ENCODE measurements around the gene FAM107B. TPM values are rescaled to one million over a fixed set of nuclear protein-coding genes. Genes with fewer than 3 reads are reported as not detected.
A peak's percentile ranks its signal among the peaks of the same experiment; 100 is the strongest.
"Not testable (repeated sequence)": the region's sequence is repeated elsewhere in the genome, so short reads cannot be mapped to it uniquely, and the experiment has no call there.

The FAM107B gene
- total and polyA plus RNA-seq, 4 experiments from 2014 or later: 191 to 346 (median 238) TPM

- intact Hi-C loops (cut with micrococcal nuclease): no loop called here
- POLR2A ChIA-PET (ENCODE audit: partially characterized antibody): interaction anchor here (0.9 to 26.2 kb wide), 3 partner anchors 12 to 53 kb away, joined by 3 to 640 read pairs (median 9); no protein-coding TSS in a partner anchor
- Mint-ChIP-seq H3K27ac (peak overlapping the region; percentile 61 to 92 (median 74)), H3K27me3 (no peaks in the 10 kb centered on the region), H3K4me3 (peak overlapping the region in 6 of 8 donors; percentile 26 to 61 (median 49)), H3K36me3 (peaks cover 57 to 79% of the 10 kb centered on the region in 2 donors), H3K4me1 (peaks cover 68 to 92% (median 80%) of the 10 kb centered on the region in 4 donors), H3K9me3 (peaks cover 0 to 2% (median 0%) of the 10 kb centered on the region in 8 donors)
- no peak overlapping the region for H3K4me3 ChIP-seq (ENCODE audit: low read length in 2 of 2)
- no peaks in the 10 kb centered on the region for H3K9me3 ChIP-seq (ENCODE audit: control insufficient read depth in 1 of 2, low read length in 2 of 2)
- CTCF ChIA-PET (ENCODE audit: partially characterized antibody): no interaction called here
- no peak for DNase-seq
- H3K27ac ChIP-seq (ENCODE audit: low read depth, low read length): no peak overlapping the region
- H3K36me3 ChIP-seq (ENCODE audit: insufficient read depth, low read length): peaks cover 15% of the 10 kb centered on the region
- peaks cover 83% of the 10 kb centered on the region for H3K4me1 ChIP-seq (ENCODE audit: insufficient read depth, low read length)
- H3K27me3 ChIP-seq (ENCODE audit: insufficient read depth, low read length): no peaks in the 10 kb centered on the region
Measured at GRCh38 chr10:14595526-14596182, 179.0 kb downstream of the FAM107B start.

- intact Hi-C loops (cut with micrococcal nuclease): no loop called here
- H3K4me3 Mint-ChIP-seq: peak overlapping the region in 2 of 8 donors; percentile 26 to 56
- peaks cover 15% of the 10 kb centered on the region for H3K36me3 ChIP-seq (ENCODE audit: insufficient read depth, low read length)
Measured at GRCh38 chr10:14594878-14595525, 179.7 kb downstream of the FAM107B start.

DNA sequence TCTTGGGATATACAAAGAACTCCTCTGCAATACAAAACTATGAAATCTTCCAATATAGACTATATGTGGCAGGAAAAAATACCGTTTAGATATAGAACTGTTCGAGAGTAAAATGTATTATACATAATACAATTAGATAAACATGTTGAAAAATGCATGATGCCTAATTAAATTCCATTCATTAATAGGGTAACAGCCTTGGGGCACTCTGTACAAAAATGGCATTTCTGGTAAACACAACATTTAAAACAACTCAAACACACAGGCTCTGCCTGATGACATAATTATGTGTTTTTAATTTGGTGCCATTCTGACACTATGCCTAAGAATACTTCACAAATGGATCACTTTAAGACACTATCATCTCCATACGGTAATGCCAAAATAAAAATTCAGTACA lies 180.9 kb downstream of the FAM107B start:
- no peaks in the 10 kb centered on the region for H3K27me3 Mint-ChIP-seq
- Histone ChIP-seq H3K27ac (ENCODE audit: low read depth, low read length) (no peak overlapping the region), H3K9me3 (ENCODE audit: control insufficient read depth in 1 of 2, low read length in 2 of 2) (no peaks in the 10 kb centered on the region), H3K4me3 (ENCODE audit: low read length in 2 of 2) (no peak overlapping the region), H3K36me3 (ENCODE audit: insufficient read depth, low read length) (peaks cover 9% of the 10 kb centered on the region), H3K27me3 (ENCODE audit: insufficient read depth, low read length) (no peaks in the 10 kb centered on the region), H3K4me1 (ENCODE audit: insufficient read depth, low read length) (peaks cover 83% of the 10 kb centered on the region)
- H3K36me3 Mint-ChIP-seq: peaks cover 47 to 73% of the 10 kb centered on the region in 2 donors
- intact Hi-C loops (cut with micrococcal nuclease): no loop called here
- ChIA-PET CTCF (ENCODE audit: partially characterized antibody) (no interaction called here), POLR2A (ENCODE audit: partially characterized antibody) (interaction anchor here (0.7 to 26.2 kb wide), 3 partner anchors 12 to 40 kb away, joined by 3 to 640 read pairs (median 3); no protein-coding TSS in a partner anchor)
- H3K9me3 Mint-ChIP-seq: peaks cover 0 to 2% (median 0%) of the 10 kb centered on the region in 8 donors
- H3K27ac Mint-ChIP-seq: peak overlapping the region in 5 of 7 donors; percentile 13 to 61 (median 42)
- H3K4me1 Mint-ChIP-seq: peaks cover 69 to 94% (median 80%) of the 10 kb centered on the region in 4 donors
- DNase-seq: no peak
- peak overlapping the region in 2 of 8 donors; percentile 15 to 40 for H3K4me3 Mint-ChIP-seq

More at GRCh38 chr10:14594878-14595525, 179.7 kb downstream of the FAM107B start:
- no peak overlapping the region for H3K27ac ChIP-seq (ENCODE audit: low read depth, low read length)
- CTCF ChIA-PET (ENCODE audit: partially characterized antibody): interaction anchor here (0.7 kb wide), 1 partner anchor 63 kb away, joined by 3 read pairs; no protein-coding TSS in a partner anchor
- no peak overlapping the region for H3K4me3 ChIP-seq (ENCODE audit: low read length in 2 of 2)
- peak overlapping the region; percentile 7 to 68 (median 23) for H3K27ac Mint-ChIP-seq
- H3K36me3 Mint-ChIP-seq: peaks cover 56 to 80% of the 10 kb centered on the region in 2 donors
- no peaks in the 10 kb centered on the region for H3K27me3 ChIP-seq (ENCODE audit: insufficient read depth, low read length)
- H3K9me3 Mint-ChIP-seq: peaks cover 0 to 2% (median 0%) of the 10 kb centered on the region in 8 donors
- no peaks in the 10 kb centered on the region for H3K9me3 ChIP-seq (ENCODE audit: control insufficient read depth in 1 of 2, low read length in 2 of 2)
- H3K27me3 Mint-ChIP-seq: no peaks in the 10 kb centered on the region
- POLR2A ChIA-PET (ENCODE audit: partially characterized antibody): interaction anchor here (0.9 to 26.2 kb wide), 3 partner anchors 12 to 53 kb away, joined by 3 to 640 read pairs (median 9); no protein-coding TSS in a partner anchor
- no peak for DNase-seq
- H3K4me1 Mint-ChIP-seq: peaks cover 68 to 94% (median 81%) of the 10 kb centered on the region in 4 donors
- H3K4me1 ChIP-seq (ENCODE audit: insufficient read depth, low read length): peaks cover 83% of the 10 kb centered on the region

DNA sequence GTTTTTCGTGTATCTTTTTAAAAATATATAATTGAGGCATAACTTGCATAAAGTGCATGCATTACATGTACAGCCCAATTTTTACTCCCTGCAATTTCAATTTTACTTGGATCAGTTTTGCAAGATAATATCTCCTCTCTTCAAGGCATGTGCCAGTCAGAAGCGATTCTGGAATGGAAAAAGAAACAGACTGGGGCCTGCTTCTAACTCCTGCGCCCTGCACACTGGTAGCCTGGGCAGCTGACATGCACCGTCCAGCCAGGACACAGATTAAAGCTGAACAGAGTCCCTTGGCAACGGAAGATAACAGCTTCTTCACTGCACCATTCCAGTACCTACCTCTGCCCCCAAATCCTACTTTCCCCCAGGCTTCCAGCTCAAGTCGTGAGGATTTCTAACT lies 182.1 kb downstream of the FAM107B start:
- Mint-ChIP-seq H3K9me3 (peaks cover 0 to 2% (median 0%) of the 10 kb centered on the region in 8 donors), H3K4me1 (peaks cover 70 to 94% (median 83%) of the 10 kb centered on the region in 4 donors), H3K36me3 (peaks cover 37 to 68% of the 10 kb centered on the region in 2 donors), H3K4me3 (peak overlapping the region in 2 of 8 donors; percentile 5 to 46), H3K27ac (peak overlapping the region; percentile 32 to 96 (median 74)), H3K27me3 (no peaks in the 10 kb centered on the region)
- Histone ChIP-seq H3K4me1 (ENCODE audit: insufficient read depth, low read length) (peaks cover 85% of the 10 kb centered on the region), H3K4me3 (ENCODE audit: low read length in 2 of 2) (no peak overlapping the region), H3K27me3 (ENCODE audit: insufficient read depth, low read length) (no peaks in the 10 kb centered on the region), H3K36me3 (ENCODE audit: insufficient read depth, low read length) (no peaks in the 10 kb centered on the region), H3K27ac (ENCODE audit: low read depth, low read length) (no peak overlapping the region), H3K9me3 (ENCODE audit: control insufficient read depth in 1 of 2, low read length in 2 of 2) (no peaks in the 10 kb centered on the region)
- ChIA-PET CTCF (ENCODE audit: partially characterized antibody) (interaction anchor here (1.4 kb wide), 1 partner anchor 56 kb away, joined by 4 read pairs; no protein-coding TSS in a partner anchor), POLR2A (ENCODE audit: partially characterized antibody) (interaction anchor here (26.2 kb wide), 1 partner anchor 26 kb away, joined by 640 read pairs; no protein-coding TSS in a partner anchor)
- no peak for DNase-seq
- intact Hi-C loops (cut with micrococcal nuclease): no loop called here

GRCh38 chr10:14592026-14592425 lies 182.7 kb downstream of the FAM107B start:
- Mint-ChIP-seq H3K27me3 (no peaks in the 10 kb centered on the region), H3K4me3 (peak overlapping the region in 5 of 8 donors; percentile 7 to 63 (median 24)), H3K27ac (peak overlapping the region; percentile 66 to 96 (median 76)), H3K9me3 (peaks cover 0 to 2% (median 0%) of the 10 kb centered on the region in 8 donors), H3K36me3 (peaks cover 37 to 64% of the 10 kb centered on the region in 2 donors), H3K4me1 (peaks cover 68 to 94% (median 82%) of the 10 kb centered on the region in 4 donors)
- H3K4me3 ChIP-seq (ENCODE audit: low read length in 2 of 2): no peak overlapping the region
- no peaks in the 10 kb centered on the region for H3K27me3 ChIP-seq (ENCODE audit: insufficient read depth, low read length)
- intact Hi-C loops (cut with micrococcal nuclease): no loop called here
- ChIA-PET POLR2A (ENCODE audit: partially characterized antibody) (interaction anchor here (0.6 to 26.2 kb wide), 4 partner anchors 8 to 38 kb away, joined by 3 to 640 read pairs (median 5); no protein-coding TSS in a partner anchor), CTCF (ENCODE audit: partially characterized antibody) (interaction anchor here (1.4 kb wide), 1 partner anchor 55 kb away, joined by 4 read pairs; no protein-coding TSS in a partner anchor)
- H3K4me1 ChIP-seq (ENCODE audit: insufficient read depth, low read length): peaks cover 87% of the 10 kb centered on the region
- no peaks in the 10 kb centered on the region for H3K9me3 ChIP-seq (ENCODE audit: control insufficient read depth in 1 of 2, low read length in 2 of 2)
- H3K36me3 ChIP-seq (ENCODE audit: insufficient read depth, low read length): no peaks in the 10 kb centered on the region
- H3K27ac ChIP-seq (ENCODE audit: low read depth, low read length): peak overlapping the region; percentile 35
- DNase-seq: no peak

DNA sequence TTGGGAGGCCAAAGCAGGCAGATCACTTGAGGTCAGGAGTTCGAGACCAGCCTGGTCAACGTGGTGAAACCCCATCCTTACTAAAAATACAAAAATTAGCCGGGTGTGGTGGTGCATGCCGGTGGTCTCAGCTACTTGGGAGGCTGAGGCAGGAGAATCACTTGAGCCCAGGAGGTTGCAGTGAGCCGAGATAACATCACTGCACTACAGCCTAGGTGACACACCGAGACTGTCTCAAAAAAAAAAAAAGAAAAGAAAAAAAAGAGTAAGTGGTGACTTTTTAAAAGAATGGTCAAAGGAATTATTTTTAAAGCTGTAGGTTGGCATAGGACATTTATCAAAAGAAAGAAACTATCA lies 185.8 kb downstream of the FAM107B start:
- peak overlapping the region; percentile 96 to 100 (median 98) for H3K27ac Mint-ChIP-seq
- ChIA-PET POLR2A (ENCODE audit: partially characterized antibody) (interaction anchor here (0.6 to 26.2 kb wide), 17 partner anchors 9 to 523 kb away, joined by 3 to 640 read pairs (median 9); partner anchors contain the start of genes CDNF, DCLRE1C, HSPA14 and MSANTD7), CTCF (ENCODE audit: partially characterized antibody) (interaction anchor here (0.8 to 2.8 kb wide), 8 partner anchors 11 to 234 kb away, joined by 3 to 26 read pairs (median 10); no protein-coding TSS in a partner anchor)
- peaks cover 16 to 46% of the 10 kb centered on the region in 2 donors for H3K36me3 Mint-ChIP-seq
- intact Hi-C loops (cut with micrococcal nuclease): loop anchor here (1.0 to 10.0 kb wide), 6 partner anchors 12 to 366 kb away; partner anchors contain the start of genes CDNF, DCLRE1C, HSPA14 and MEIG1
- peak overlapping the region; percentile 86 for H3K27ac ChIP-seq (ENCODE audit: low read depth, low read length)
- not testable (repeated sequence) for H3K27me3 Mint-ChIP-seq; H3K9me3 ChIP-seq (ENCODE audit: control insufficient read depth in 1 of 2, low read length in 2 of 2); H3K27me3 ChIP-seq (ENCODE audit: insufficient read depth, low read length); H3K9me3 Mint-ChIP-seq; H3K4me3 ChIP-seq (ENCODE audit: low read length in 2 of 2); H3K36me3 ChIP-seq (ENCODE audit: insufficient read depth, low read length)
- peak overlapping the region; percentile 48 to 90 (median 86) for H3K4me3 Mint-ChIP-seq
- H3K4me1 Mint-ChIP-seq: peaks cover 77 to 94% (median 85%) of the 10 kb centered on the region in 4 donors
- peak in 1 of 5 donors; percentile 55 for DNase-seq
- peaks cover 90% of the 10 kb centered on the region for H3K4me1 ChIP-seq (ENCODE audit: insufficient read depth, low read length)
